GM21825 (cell line): ENCODE results near the gene ZNF277.
"Not testable (repeated sequence)": the region's sequence is repeated elsewhere in the genome, so short reads cannot be mapped to it uniquely, and the experiment has no call there.

Experiments
- ATAC-seq: cut with Tn5 transposase; IDR thresholded peaks from one replicate; pipeline ENCODE4 v1.9.1; 2021; ENCODE audit warnings: mild to moderate bottlenecking, moderate library complexity; ENCODE audit not compliant: unreplicated experiment

The ZNF277 gene

DNA sequence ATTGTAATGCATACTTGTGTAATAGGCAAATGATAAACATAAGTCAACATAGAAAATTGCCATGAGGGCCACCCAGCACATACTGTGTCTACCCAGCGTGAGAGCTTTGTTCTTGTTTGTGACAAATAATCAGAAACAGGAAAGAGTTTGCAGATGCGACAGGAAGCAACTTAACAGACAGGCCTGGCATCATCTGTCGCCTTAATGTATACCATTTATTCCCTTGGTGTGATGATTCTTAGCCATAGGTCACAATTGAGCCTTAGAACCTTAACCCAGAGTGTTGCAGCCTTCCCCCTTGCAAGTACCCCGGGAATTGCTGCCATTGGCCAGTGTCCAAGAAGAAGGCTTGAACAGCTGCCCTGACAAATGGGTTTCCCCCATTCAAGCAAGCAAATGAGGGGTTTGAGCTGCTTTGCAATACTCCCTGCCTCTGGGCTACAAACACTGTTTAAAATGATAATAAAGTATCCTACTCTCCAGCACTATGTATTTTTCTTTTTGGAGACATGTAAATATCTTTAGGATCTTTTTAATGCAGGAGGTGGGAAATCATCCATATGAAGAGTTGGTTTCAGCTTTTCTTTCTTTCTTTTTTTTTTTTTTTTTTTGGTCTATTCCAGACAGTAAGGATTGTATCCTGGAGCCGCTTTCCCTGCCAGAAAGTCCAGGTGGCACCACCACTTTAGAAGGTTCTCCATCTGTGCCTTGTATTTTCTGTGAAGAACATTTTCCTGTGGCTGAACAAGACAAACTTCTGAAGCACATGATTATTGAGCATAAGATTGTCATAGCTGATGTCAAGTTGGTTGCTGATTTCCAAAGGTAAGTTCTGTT lies 80.0 kb downstream of the ZNF277 start:
- peak; percentile 70 for ATAC-seq

GRCh38 chr7:112288301-112288700 lies 81.8 kb downstream of the ZNF277 start:
- ATAC-seq = no peak

DNA sequence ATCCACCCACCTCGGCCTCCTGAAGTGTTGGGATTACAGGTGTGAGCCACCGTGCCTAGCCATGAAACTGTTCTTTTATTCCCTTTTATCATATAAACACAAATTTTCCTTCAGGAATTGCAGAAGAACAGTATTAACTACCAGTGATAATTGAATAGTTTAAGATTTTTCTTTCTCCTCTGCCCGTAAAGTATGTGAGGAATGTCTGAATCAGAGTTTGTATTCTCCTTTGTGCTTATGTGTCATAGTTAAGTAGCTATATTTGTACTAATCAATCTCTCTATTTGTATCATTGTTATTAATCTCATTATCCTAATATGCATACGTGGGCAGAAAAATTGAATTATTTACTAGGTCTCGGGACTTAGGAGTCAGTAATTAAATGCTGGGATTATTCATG lies 83.6 kb downstream of the ZNF277 start:
- no peak for ATAC-seq

GRCh38 chr7:112292162-112292561 lies 85.7 kb downstream of the ZNF277 start:
- no peak for ATAC-seq

DNA sequence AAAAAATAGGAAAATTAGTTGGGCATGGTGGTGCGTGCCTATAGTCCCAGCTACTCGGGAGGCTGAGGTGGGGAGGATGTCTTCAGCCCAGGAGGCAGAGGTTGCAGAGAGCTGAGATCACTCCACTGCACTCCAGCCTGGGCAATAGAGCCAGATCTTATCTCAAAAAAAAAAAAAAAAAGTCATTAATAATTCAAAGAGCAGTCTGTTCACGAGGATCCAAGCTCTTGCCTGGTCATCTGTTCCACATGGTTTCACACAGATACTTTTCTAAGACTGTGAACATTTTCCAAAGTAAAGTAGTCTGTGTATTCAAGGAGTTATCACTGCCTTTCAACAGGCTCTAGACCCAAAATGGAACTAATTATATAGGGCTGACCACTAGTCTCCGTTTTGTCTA lies 86.9 kb downstream of the ZNF277 start:
- ATAC-seq = no peak

- no peak for ATAC-seq
Observed at GRCh38 chr7:112296432-112296831, 89.9 kb downstream of the ZNF277 start.

GRCh38 chr7:112297681-112298080 lies 91.2 kb downstream of the ZNF277 start:
- ATAC-seq = no peak

- no peak for ATAC-seq
Observed at GRCh38 chr7:112298543-112299100, 92.1 kb downstream of the ZNF277 start.

- ATAC-seq = no peak
Observed at GRCh38 chr7:112300072-112300471, 93.6 kb downstream of the ZNF277 start.

- no peak for ATAC-seq
Observed at GRCh38 chr7:112300831-112301407, 94.4 kb downstream of the ZNF277 start.

- ATAC-seq = no peak
Observed at GRCh38 chr7:112302566-112302965, 96.1 kb downstream of the ZNF277 start.

DNA sequence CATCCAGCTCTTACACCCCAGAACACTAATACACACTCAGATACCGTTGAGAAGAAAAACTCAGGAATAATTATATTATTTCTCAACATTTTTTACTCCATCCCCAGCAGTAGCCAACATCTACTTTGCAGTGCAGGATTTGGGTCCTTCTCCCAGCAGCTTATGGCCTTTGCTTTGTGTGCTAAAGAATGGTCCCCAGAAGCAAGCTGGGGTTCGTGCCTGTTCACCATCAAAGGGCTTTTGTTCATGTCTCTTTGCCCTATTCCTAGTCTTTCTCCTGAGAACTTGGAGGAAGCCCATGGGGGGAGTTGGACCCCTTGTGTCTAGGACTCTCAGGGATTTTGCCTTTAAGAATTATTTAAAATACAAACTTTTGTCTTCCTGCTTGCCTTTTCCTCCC lies 100.4 kb downstream of the ZNF277 start:
- no peak for ATAC-seq

DNA sequence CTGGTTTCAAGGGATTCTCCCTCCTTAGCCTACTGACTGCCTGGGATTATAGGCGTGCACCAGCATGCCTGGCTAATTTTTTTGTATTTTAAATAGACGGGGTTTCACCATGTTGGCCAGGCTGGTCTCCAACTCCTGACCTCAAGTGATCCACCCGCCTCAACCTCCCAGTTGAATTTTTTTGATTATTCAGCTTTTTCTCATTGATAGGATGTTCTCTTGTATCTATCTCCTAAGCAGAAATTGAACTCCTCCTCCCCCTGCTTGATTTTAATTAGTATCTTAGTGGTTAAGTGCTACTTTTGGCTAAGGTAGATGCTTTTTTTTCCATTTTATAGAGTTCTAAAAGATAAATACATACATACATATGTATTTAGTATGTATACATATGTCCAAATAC lies 101.0 kb downstream of the ZNF277 start:
- no peak for ATAC-seq

- no peak for ATAC-seq
Observed at GRCh38 chr7:112308974-112309373, 102.5 kb downstream of the ZNF277 start.

GRCh38 chr7:112316803-112317202 lies 110.3 kb downstream of the ZNF277 start:
- not testable (repeated sequence) for ATAC-seq

- ATAC-seq = no peak
Observed at GRCh38 chr7:112322070-112322469, 115.6 kb downstream of the ZNF277 start.

DNA sequence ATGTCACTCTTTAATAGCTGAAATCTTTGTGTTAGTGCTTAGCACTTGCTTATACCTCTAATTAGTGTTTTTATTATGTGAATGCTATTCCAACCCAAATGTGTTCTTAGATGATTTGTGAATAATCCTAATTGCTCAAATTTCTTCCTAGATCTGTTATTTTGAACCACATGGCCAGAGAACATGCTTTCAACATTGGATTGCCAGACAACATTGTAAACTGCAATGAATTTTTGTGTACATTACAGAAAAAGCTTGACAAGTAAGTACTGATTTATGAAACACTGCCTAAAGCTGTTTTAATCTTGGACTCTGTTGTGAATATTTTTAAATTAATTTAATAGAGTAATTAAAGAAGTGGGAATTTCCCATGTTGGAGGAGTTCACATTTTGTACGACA lies 121.1 kb downstream of the ZNF277 start:
- no peak for ATAC-seq

DNA sequence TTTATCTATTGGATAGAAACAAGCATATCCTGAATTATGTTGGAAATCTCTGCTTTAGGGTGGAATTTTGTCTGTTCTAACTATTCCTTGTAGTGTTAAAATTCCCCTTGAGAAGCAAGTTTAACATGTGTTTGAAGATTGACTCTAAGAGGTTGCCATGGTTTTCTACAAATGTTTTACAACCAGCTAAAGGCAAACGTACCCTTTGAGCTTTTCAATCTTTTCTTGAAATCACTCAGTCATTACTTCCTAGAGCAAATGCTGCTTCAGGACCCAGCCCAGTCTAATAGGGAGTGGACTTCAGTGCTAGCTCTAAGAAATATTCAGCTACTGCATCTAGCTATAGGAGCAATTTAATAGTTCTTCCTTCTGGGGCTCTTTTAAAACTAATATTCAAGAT lies 125.0 kb downstream of the ZNF277 start:
- no peak for ATAC-seq

GRCh38 chr7:112334366-112334765 lies 127.9 kb downstream of the ZNF277 start:
- ATAC-seq = no peak

DNA sequence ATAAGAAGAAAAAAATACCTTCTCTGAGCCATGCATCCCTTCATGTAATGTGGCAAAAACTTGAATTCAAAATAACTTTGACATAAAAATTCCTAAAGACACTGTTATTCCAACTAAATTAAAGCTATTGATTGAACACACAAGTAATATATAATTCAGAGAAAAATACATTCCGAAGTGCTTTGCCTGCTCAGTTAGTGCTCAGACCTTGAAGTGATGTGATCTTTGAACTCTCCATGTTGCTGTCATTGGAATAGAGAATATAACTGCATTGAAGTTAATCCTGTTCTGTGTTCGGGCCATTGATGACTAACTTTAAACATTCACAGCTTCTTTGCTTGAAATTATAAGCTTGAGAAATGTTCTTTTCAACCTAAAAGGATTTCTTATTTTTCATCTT lies 129.8 kb downstream of the ZNF277 start:
- ATAC-seq = no peak

- no peak for ATAC-seq
Observed at GRCh38 chr7:112336936-112337576, 130.6 kb downstream of the ZNF277 start.

DNA sequence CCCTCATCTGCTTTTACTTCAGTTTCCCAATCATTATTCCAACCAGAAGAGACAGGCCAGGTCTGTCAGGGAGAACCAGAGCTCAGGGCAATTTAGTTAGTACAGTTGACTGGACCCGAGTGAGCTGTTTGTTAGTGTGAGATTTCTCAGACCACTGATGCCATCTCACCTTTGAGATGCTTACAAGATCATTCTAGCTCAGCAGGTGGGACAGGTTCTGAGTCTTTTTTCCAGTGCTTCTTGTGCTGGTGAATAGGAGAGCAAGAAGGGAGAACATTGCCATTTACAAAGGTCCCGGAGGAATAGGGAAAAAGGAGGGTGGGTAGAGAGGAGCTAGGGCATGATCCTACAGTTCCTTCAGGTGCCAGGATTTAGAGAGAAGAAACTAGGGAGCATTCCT lies 131.4 kb downstream of the ZNF277 start:
- no peak for ATAC-seq
